Suprapubic skin (tissue), 4 donors: ENCODE measurements around the gene GNAL. TPM values are rescaled to one million over a fixed set of nuclear protein-coding genes. Genes with fewer than 3 reads are reported as not detected.

ENCODE experiments used
- DNase-seq, 2 donors: peaks; one replicate each; pipeline ENCODE4 v3.0.0-alpha.2; 2019; ENCODE audit warnings: low spot score in 2 of 2
- H3K27ac ChIP-seq: fragments of 200-600 bp; sonication (generic); one replicate; pipeline ENCODE4 v1.5.1; 2019
- H3K27me3 ChIP-seq: fragments of 200-600 bp; sonication (generic); one replicate; pipeline ENCODE4 v1.5.1; 2019
- H3K36me3 ChIP-seq: fragments of 200-600 bp; sonication (generic); one replicate; pipeline ENCODE4 v1.5.1; 2019
- H3K4me1 ChIP-seq: fragments of 200-600 bp; sonication (generic); one replicate; pipeline ENCODE4 v1.5.1; 2019
- H3K4me3 ChIP-seq: fragments of 200-600 bp; sonication (generic); one replicate; pipeline ENCODE4 v1.5.1; 2019; ENCODE audit warnings: mild to moderate bottlenecking
- H3K9me3 ChIP-seq: fragments of 200-600 bp; sonication (generic); one replicate; pipeline ENCODE4 v1.5.1; 2019
- EP300 ChIP-seq: sonication (generic); formaldehyde crosslinking; IDR thresholded peaks from one replicate; pipeline ENCODE4 v1.6.1; 2017; ENCODE audit warnings: antibody characterized with exemption
- POLR2A ChIP-seq, 2 donors: fragments of 450-650 bp; IDR thresholded peaks; one replicate each; pipeline ENCODE4 v1.6.1; 2017; ENCODE audit warnings: antibody characterized with exemption in 2 of 2, mild to moderate bottlenecking in 2 of 2, moderate library complexity in 2 of 2
- POLR2AphosphoS5 ChIP-seq, 3 donors: sonication (generic); formaldehyde crosslinking; IDR thresholded peaks; one replicate each; pipeline ENCODE4 v1.6.1; 2017; ENCODE audit warnings: antibody characterized with exemption in 3 of 3
- WGBS: methylation state at CpG from one replicate; pipeline ENCODE4 v1.1.5; 2018; 5-methylcytosine and 5-hydroxymethylcytosine counted together
- total RNA-seq, 4 donors: library from RNA; depleted of rRNA; stranded (reverse); fragments of >200 nt; gene quantifications; one replicate each; pipeline ENCODE4 v1.1.0, GENCODE V29; 2016
- TF ChIP-seq, protein P1 (sequence below), 2 donors: fragments of 200-600 bp in 1 of 2; fragments of 450-650 bp in 1 of 2; sonication (generic) in 1 of 2; IDR thresholded peaks; one replicate each; pipeline ENCODE4 v1.5.1; 2016 to 2019; ENCODE audit warnings: antibody characterized with exemption in 2 of 2, mild to moderate bottlenecking in 1 of 2, moderate library complexity in 1 of 2

Gene GNAL
- total RNA-seq, 4 donors from 2014 or later: 8.7 to 17.2 (median 15.0) TPM

DNA sequence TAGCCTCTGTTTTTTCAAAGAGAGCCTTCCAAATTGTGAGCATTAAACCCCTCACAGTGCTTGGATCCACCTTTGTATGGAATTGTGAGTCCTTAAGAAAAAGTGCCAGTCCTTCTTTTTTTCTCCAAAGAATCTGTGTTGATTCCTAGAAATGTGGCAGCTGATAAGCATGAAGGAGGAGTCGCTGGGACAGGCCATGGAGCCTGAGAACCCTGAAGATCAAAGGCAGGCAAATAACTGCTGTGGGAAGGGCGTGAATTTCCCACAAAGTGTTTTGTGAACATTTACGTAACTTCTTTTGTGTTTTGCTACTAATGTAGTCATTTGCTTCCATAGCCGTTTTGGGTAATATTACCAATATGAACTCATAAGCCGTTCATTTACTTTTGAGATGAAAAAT, 134.5 kb downstream of the GNAL start:
- Histone ChIP-seq H3K4me1 (no peaks in the 10 kb centered on the region), H3K27ac (no peak overlapping the region), H3K9me3 (no peaks in the 10 kb centered on the region), H3K27me3 (no peaks in the 10 kb centered on the region), H3K4me3 (no peak overlapping the region), H3K36me3 (no peaks in the 10 kb centered on the region)
- WGBS: 72% methylated on average over 5 of the region's 5 CpGs
- TF ChIP-seq, protein P1, sequence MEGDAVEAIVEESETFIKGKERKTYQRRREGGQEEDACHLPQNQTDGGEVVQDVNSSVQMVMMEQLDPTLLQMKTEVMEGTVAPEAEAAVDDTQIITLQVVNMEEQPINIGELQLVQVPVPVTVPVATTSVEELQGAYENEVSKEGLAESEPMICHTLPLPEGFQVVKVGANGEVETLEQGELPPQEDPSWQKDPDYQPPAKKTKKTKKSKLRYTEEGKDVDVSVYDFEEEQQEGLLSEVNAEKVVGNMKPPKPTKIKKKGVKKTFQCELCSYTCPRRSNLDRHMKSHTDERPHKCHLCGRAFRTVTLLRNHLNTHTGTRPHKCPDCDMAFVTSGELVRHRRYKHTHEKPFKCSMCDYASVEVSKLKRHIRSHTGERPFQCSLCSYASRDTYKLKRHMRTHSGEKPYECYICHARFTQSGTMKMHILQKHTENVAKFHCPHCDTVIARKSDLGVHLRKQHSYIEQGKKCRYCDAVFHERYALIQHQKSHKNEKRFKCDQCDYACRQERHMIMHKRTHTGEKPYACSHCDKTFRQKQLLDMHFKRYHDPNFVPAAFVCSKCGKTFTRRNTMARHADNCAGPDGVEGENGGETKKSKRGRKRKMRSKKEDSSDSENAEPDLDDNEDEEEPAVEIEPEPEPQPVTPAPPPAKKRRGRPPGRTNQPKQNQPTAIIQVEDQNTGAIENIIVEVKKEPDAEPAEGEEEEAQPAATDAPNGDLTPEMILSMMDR (IDR thresholded peaks at IDR 0.05): no peak
- TF ChIP-seq POLR2A (IDR thresholded peaks at IDR 0.05): no peak
- no peak for TF ChIP-seq EP300
- TF ChIP-seq POLR2AphosphoS5 (IDR thresholded peaks at IDR 0.05): no peak
- no peak for DNase-seq

DNA sequence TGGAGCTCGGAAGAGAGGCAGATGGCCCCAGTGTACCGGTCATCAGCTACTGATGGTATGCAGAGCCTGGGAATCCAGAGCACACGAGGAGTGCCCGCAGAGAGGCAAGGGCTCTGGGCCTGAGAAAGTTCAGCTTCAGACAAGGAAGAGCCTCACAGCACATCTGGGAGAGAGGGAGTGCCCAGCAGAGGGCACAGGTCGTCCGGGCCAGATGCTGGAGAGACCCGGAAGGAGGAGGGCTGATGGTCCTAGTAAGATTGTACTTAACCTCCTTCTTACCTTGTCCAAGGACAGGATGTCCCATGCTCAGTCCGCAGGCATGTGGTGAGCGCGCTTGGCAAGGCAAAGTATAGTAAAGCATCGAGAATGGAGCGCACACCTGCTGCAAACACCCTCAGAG, 137.8 kb downstream of the GNAL start:
- H3K4me1 ChIP-seq: no peaks in the 10 kb centered on the region
- H3K36me3 ChIP-seq: no peaks in the 10 kb centered on the region
- no peaks in the 10 kb centered on the region for H3K9me3 ChIP-seq
- H3K4me3 ChIP-seq: no peak overlapping the region
- no peak overlapping the region for H3K27ac ChIP-seq
- DNase-seq: no peak
- WGBS: 90% methylated on average over 12 of the region's 12 CpGs
- no peaks in the 10 kb centered on the region for H3K27me3 ChIP-seq
- no peak for TF ChIP-seq POLR2A (IDR thresholded peaks at IDR 0.05)
- no peak for TF ChIP-seq EP300
- no peak for TF ChIP-seq POLR2AphosphoS5 (IDR thresholded peaks at IDR 0.05)
- TF ChIP-seq, protein P1 (IDR thresholded peaks at IDR 0.05): no peak

GRCh38 chr18:11828786-11829432, 139.8 kb downstream of the GNAL start:
- no peak for DNase-seq
- Histone ChIP-seq H3K27ac (no peak overlapping the region), H3K27me3 (no peaks in the 10 kb centered on the region), H3K36me3 (no peaks in the 10 kb centered on the region), H3K9me3 (no peaks in the 10 kb centered on the region), H3K4me3 (no peak overlapping the region), H3K4me1 (no peaks in the 10 kb centered on the region)
- TF ChIP-seq, protein P1 (IDR thresholded peaks at IDR 0.05): no peak
- TF ChIP-seq POLR2AphosphoS5 (IDR thresholded peaks at IDR 0.05) (no peak), POLR2A (IDR thresholded peaks at IDR 0.05) (no peak)
- 72% methylated on average over 6 of the region's 6 CpGs for WGBS

DNA sequence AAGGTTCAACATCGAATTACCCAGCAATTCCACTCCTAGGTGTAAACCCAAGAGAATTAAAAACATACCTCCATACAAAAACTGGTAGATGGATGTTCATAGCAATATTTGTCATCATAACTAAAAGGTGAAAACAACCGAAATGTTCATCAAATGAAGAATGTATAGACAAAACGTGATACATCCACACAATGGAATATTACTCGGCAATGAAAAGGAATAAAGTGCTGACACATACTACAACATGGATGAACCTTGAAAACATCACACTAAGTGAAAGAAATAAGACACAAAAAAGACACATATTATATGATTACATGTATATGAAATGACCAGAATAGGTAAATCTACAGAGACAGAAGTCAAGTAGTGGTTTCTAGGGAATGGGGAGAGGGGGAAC, 141.5 kb downstream of the GNAL start:
- Histone ChIP-seq H3K4me3 (no peak overlapping the region), H3K9me3 (no peaks in the 10 kb centered on the region), H3K27me3 (no peaks in the 10 kb centered on the region), H3K4me1 (no peaks in the 10 kb centered on the region), H3K27ac (no peak overlapping the region), H3K36me3 (no peaks in the 10 kb centered on the region)
- DNase-seq: no peak
- 97% methylated on average over 4 of the region's 4 CpGs for WGBS
- no peak for TF ChIP-seq POLR2AphosphoS5 (IDR thresholded peaks at IDR 0.05)
- TF ChIP-seq POLR2A (IDR thresholded peaks at IDR 0.05): no peak
- TF ChIP-seq, protein P1 (IDR thresholded peaks at IDR 0.05): no peak
- TF ChIP-seq EP300: no peak

- 73% methylated on average over 3 of the region's 3 CpGs for WGBS
Observed at GRCh38 chr18:11831921-11832320, 142.9 kb downstream of the GNAL start.

More at GRCh38 chr18:11831921-11832320, 142.9 kb downstream of the GNAL start:
- no peak overlapping the region for H3K27ac ChIP-seq
- no peak for DNase-seq
- no peaks in the 10 kb centered on the region for H3K27me3 ChIP-seq
- H3K9me3 ChIP-seq: no peaks in the 10 kb centered on the region
- H3K36me3 ChIP-seq: no peaks in the 10 kb centered on the region
- no peaks in the 10 kb centered on the region for H3K4me1 ChIP-seq
- TF ChIP-seq POLR2A (IDR thresholded peaks at IDR 0.05) (no peak), EP300 (no peak), POLR2AphosphoS5 (IDR thresholded peaks at IDR 0.05) (no peak)
- TF ChIP-seq, protein P1 (IDR thresholded peaks at IDR 0.05): no peak
- H3K4me3 ChIP-seq: no peak overlapping the region
